HepG2 (cell line): Measurements from ENCODE around the gene HOXA11. TPM values are rescaled to one million over a fixed set of nuclear protein-coding genes. Genes with fewer than 3 reads are reported as not detected.

Experiments used
- ATF7-NPFF ChIP-seq: sonication (generic); formaldehyde crosslinking; IDR thresholded peaks from 2 replicates; pipeline ENCODE4 v1.8.1; 2023; ENCODE audit warnings: mild to moderate bottlenecking, low read depth, missing genetic modification reagents, moderate library complexity
- CC2D1A ChIP-seq: sonication (generic); formaldehyde crosslinking; IDR thresholded peaks from 2 replicates; pipeline ENCODE4 v1.8.1; 2023; ENCODE audit warnings: mild to moderate bottlenecking, missing genetic modification reagents
- CERS6 ChIP-seq: sonication (generic); formaldehyde crosslinking; IDR thresholded peaks from 2 replicates; pipeline ENCODE4 v1.5.0; 2020; ENCODE audit warnings: missing genetic modification reagents
- CREM ChIP-seq, 2 experiments: sonication (generic) in 1 of 2; formaldehyde crosslinking in 1 of 2; IDR thresholded peaks; 2 replicates each; pipeline versions ENCODE4 v1.4.0 to v1.6.1; 2016 to 2020; ENCODE audit warnings: antibody characterized with exemption in 1 of 2, mild to moderate bottlenecking in 1 of 2, missing genetic modification reagents in 1 of 2
- DPF2 ChIP-seq: sonication (generic); formaldehyde crosslinking; IDR thresholded peaks from 2 replicates; pipeline ENCODE4 v1.4.0; 2020; ENCODE audit warnings: mild to moderate bottlenecking, low read depth, missing genetic modification reagents, borderline replicate concordance
- EP300 ChIP-seq, 3 experiments: sonication (generic) in 1 of 3; formaldehyde crosslinking in 1 of 3; IDR thresholded peaks; 2 replicates each; pipeline versions ENCODE4 v1.5.1 to v1.6.1; 2011 to 2020; ENCODE audit warnings: low read depth in 2 of 3, low read length in 2 of 3, borderline replicate concordance in 1 of 3, improper control_type of control experiment in 1 of 3, mild to moderate bottlenecking in 1 of 3, missing genetic modification reagents in 1 of 3, moderate library complexity in 1 of 3
- GZF1 ChIP-seq: sonication (generic); formaldehyde crosslinking; IDR thresholded peaks from 2 replicates; pipeline ENCODE4 v1.5.1; 2020; ENCODE audit warnings: mild to moderate bottlenecking, missing genetic modification reagents
- MAFG ChIP-seq: sonication (generic); formaldehyde crosslinking; IDR thresholded peaks from 2 replicates; pipeline ENCODE4 v1.5.1; 2020; ENCODE audit warnings: mild to moderate bottlenecking, missing genetic modification reagents
- MAZ ChIP-seq, 2 experiments: sonication (generic) in 1 of 2; formaldehyde crosslinking in 1 of 2; IDR thresholded peaks; 2 replicates each; pipeline versions ENCODE4 v1.5.0 to v1.6.1; 2012 to 2020; ENCODE audit warnings: low read depth in 2 of 2, mild to moderate bottlenecking in 2 of 2, borderline replicate concordance in 1 of 2, improper control_type of control experiment in 1 of 2, low read length in 1 of 2, missing genetic modification reagents in 1 of 2, moderate library complexity in 1 of 2
- MED8 ChIP-seq: sonication (generic); formaldehyde crosslinking; IDR thresholded peaks from 2 replicates; pipeline ENCODE4 v1.8.1; 2023; ENCODE audit warnings: mild to moderate bottlenecking, missing genetic modification reagents; ENCODE audit not compliant: insufficient replicate concordance
- ONECUT2 ChIP-seq: sonication (generic); formaldehyde crosslinking; IDR thresholded peaks from 2 replicates; pipeline ENCODE4 v1.4.0; 2020; ENCODE audit warnings: missing genetic modification reagents
- POGZ ChIP-seq: sonication (generic); formaldehyde crosslinking; IDR thresholded peaks from 2 replicates; pipeline ENCODE4 v1.4.0; 2020; ENCODE audit warnings: mild to moderate bottlenecking, missing genetic modification reagents
- SMAD1 ChIP-seq: sonication (generic); formaldehyde crosslinking; IDR thresholded peaks from 2 replicates; pipeline ENCODE4 v1.4.0; 2020; ENCODE audit warnings: missing genetic modification reagents, low read depth, mild to moderate bottlenecking, borderline replicate concordance
- TEAD3 ChIP-seq: optimal IDR thresholded peaks from 2 replicates; pipeline ENCODE3; 2016; ENCODE audit warnings: borderline replicate concordance
- TOE1 ChIP-seq: sonication (generic); formaldehyde crosslinking; IDR thresholded peaks from 2 replicates; pipeline ENCODE4 v1.4.0; 2020; ENCODE audit warnings: mild to moderate bottlenecking, missing genetic modification reagents
- TSC22D2 ChIP-seq: sonication (generic); formaldehyde crosslinking; IDR thresholded peaks from 2 replicates; pipeline ENCODE4 v1.5.1; 2020; ENCODE audit warnings: missing genetic modification reagents, mild to moderate bottlenecking, borderline replicate concordance
- WIZ ChIP-seq: sonication (generic); formaldehyde crosslinking; IDR thresholded peaks from 2 replicates; pipeline ENCODE4 v1.5.1; 2020; ENCODE audit warnings: mild to moderate bottlenecking, missing genetic modification reagents
- ZNF510 ChIP-seq: sonication (generic); formaldehyde crosslinking; IDR thresholded peaks from 2 replicates; pipeline ENCODE4 v1.4.0; 2020; ENCODE audit warnings: low read depth, mild to moderate bottlenecking, missing genetic modification reagents
- ZNF543 ChIP-seq: sonication (generic); formaldehyde crosslinking; IDR thresholded peaks from 2 replicates; pipeline ENCODE4 v1.4.0; 2020; ENCODE audit warnings: mild to moderate bottlenecking, missing genetic modification reagents
- ZNF552 ChIP-seq: sonication (generic); formaldehyde crosslinking; IDR thresholded peaks from 2 replicates; pipeline ENCODE4 v1.9.0; 2022; ENCODE audit warnings: missing genetic modification reagents, mild to moderate bottlenecking, borderline replicate concordance
- polyA plus RNA-seq, 8 experiments: library from polyadenylated mRNA; depleted of rRNA in 3 of 8; stranded (reverse) in 7 of 8; unstranded in 1 of 8; fragments of >200 nt; fragmentation: Illumina TruSeq in 4 of 8; extraction: Trizol in 4 of 8; gene quantifications; 2 replicates each; pipeline versions ENCODE4 v1.2.1 to v1.2.3, GENCODE V29; 2011 to 2016; ENCODE audit warnings: low read depth in 4 of 8, missing spikeins in 1 of 8, mixed read lengths in 1 of 8; ENCODE audit not compliant: insufficient read depth in 1 of 8
- total RNA-seq, 5 experiments: library from RNA; depleted of rRNA; stranded (reverse); fragments of >200 nt; fragmentation: Illumina TruSeq; extraction: Trizol; gene quantifications; 2 replicates each; pipeline ENCODE4 v1.2.3, GENCODE V29; 2016; ENCODE audit warnings: low read depth in 1 of 5
- TF ChIP-seq, protein P1 (sequence below), 2 experiments: fragments of 450-650 bp in 1 of 2; sonication (generic) in 1 of 2; formaldehyde crosslinking; IDR thresholded peaks; 2 replicates each; pipeline versions ENCODE4 v1.5.0 to v1.8.0; 2020 to 2022; ENCODE audit warnings: mild to moderate bottlenecking in 1 of 2, missing genetic modification reagents in 1 of 2
- TF ChIP-seq, protein P2 (sequence below): sonication (generic); IDR thresholded peaks from 2 replicates; pipeline ENCODE4 v1.6.1; 2016; ENCODE audit warnings: low read depth, borderline replicate concordance
- TF ChIP-seq, protein P3 (sequence below): sonication (generic); formaldehyde crosslinking; IDR thresholded peaks from 2 replicates; pipeline ENCODE4 v1.5.1; 2020; ENCODE audit warnings: missing genetic modification reagents, mild to moderate bottlenecking, borderline replicate concordance
- TF ChIP-seq, protein P4 (sequence below): sonication (generic); formaldehyde crosslinking; IDR thresholded peaks from 2 replicates; pipeline ENCODE4 v1.5.0; 2020; ENCODE audit warnings: missing genetic modification reagents, mild to moderate bottlenecking, borderline replicate concordance

The HOXA11 gene
- total and polyA plus RNA-seq, 2 of the 13 experiments (the other 11 are each of a cell fraction or from before 2014, with no cell fraction given), result not detected

- TF ChIP-seq, protein P1, sequence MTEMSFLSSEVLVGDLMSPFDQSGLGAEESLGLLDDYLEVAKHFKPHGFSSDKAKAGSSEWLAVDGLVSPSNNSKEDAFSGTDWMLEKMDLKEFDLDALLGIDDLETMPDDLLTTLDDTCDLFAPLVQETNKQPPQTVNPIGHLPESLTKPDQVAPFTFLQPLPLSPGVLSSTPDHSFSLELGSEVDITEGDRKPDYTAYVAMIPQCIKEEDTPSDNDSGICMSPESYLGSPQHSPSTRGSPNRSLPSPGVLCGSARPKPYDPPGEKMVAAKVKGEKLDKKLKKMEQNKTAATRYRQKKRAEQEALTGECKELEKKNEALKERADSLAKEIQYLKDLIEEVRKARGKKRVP (CRISPR knock-in tag; IDR thresholded peaks at IDR 0.05), result no peak
- no peak for TF ChIP-seq MAFG (CRISPR knock-in tag)
- peak; percentile 56 for TF ChIP-seq ONECUT2 (CRISPR knock-in tag)
- TF ChIP-seq, protein P2, sequence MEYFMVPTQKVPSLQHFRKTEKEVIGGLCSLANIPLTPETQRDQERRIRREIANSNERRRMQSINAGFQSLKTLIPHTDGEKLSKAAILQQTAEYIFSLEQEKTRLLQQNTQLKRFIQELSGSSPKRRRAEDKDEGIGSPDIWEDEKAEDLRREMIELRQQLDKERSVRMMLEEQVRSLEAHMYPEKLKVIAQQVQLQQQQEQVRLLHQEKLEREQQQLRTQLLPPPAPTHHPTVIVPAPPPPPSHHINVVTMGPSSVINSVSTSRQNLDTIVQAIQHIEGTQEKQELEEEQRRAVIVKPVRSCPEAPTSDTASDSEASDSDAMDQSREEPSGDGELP, result no peak
- TF ChIP-seq, protein P3, sequence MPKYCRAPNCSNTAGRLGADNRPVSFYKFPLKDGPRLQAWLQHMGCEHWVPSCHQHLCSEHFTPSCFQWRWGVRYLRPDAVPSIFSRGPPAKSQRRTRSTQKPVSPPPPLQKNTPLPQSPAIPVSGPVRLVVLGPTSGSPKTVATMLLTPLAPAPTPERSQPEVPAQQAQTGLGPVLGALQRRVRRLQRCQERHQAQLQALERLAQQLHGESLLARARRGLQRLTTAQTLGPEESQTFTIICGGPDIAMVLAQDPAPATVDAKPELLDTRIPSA (CRISPR knock-in tag), result no peak
- peak; percentile 40 for TF ChIP-seq TEAD3 (CRISPR knock-in tag)
- no peak for TF ChIP-seq MED8
- no peak for TF ChIP-seq ATF7-NPFF (CRISPR knock-in tag)
- 0 out of 2 replicates have a peak, but pooled peaks have one; percentile 29 for TF ChIP-seq POGZ (CRISPR knock-in tag)
- no peak for TF ChIP-seq GZF1
- no peak for TF ChIP-seq ZNF552 (CRISPR knock-in tag)
- TF ChIP-seq DPF2 (CRISPR knock-in tag), result no peak
- no peak for TF ChIP-seq ZNF510
- no peak for TF ChIP-seq ZNF543 (CRISPR knock-in tag)
- TF ChIP-seq CREM (IDR thresholded peaks at IDR 0.05), result peak; percentile 62; the same call in 1 of the 2 replicates
- TF ChIP-seq CREM (CRISPR knock-in tag; IDR thresholded peaks at IDR 0.05), result no peak
- peak in 1 of 2 experiments; percentile 75; a peak in 2 of 4 replicates for TF ChIP-seq EP300 (IDR thresholded peaks at IDR 0.05; ENCODE audit: low read depth in 2 of 2, low read length in 2 of 2)
- peak; percentile 34; the same call in 1 of the 2 replicates for TF ChIP-seq EP300 (CRISPR knock-in tag; IDR thresholded peaks at IDR 0.05; ENCODE audit: borderline replicate concordance)
- no peak for TF ChIP-seq SMAD1 (CRISPR knock-in tag)
- no peak for TF ChIP-seq WIZ
- TF ChIP-seq, protein P4, sequence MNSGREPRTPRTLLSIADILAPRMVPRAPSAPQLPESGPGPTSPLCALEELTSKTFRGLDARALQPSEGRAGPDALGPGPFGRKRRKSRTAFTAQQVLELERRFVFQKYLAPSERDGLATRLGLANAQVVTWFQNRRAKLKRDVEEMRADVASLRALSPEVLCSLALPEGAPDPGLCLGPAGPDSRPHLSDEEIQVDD, result no peak
- no peak for TF ChIP-seq TSC22D2 (CRISPR knock-in tag)
- no peak for TF ChIP-seq CC2D1A (CRISPR knock-in tag)
- TF ChIP-seq CERS6, result no peak
- TF ChIP-seq MAZ (IDR thresholded peaks at IDR 0.05; ENCODE audit: borderline replicate concordance, low read depth, low read length), result no peak
- TF ChIP-seq MAZ (CRISPR knock-in tag; IDR thresholded peaks at IDR 0.05; ENCODE audit: low read depth), result no peak
- no peak for TF ChIP-seq TOE1 (CRISPR knock-in tag)
Measured at GRCh38 chr7:27133409-27134231, 51.4 kb downstream of the HOXA11 start (continued).
